Nephron progenitor cell (in vitro differentiated cells): Measurements from ENCODE around the gene LRIG1.

Experiments used
- DNase-seq: peaks from one replicate; pipeline ENCODE4 v3.0.0; 2021
- H3K27ac Mint-ChIP-seq: 2 replicates; pipeline ENCODE4 v1.8.0; 2021; ENCODE audit warnings: mild to moderate bottlenecking, moderate library complexity, mixed read lengths
- H3K27me3 Mint-ChIP-seq: 2 replicates; pipeline ENCODE4 v1.8.0; 2021; ENCODE audit warnings: mild to moderate bottlenecking, low read depth, mixed read lengths; ENCODE audit not compliant: poor library complexity
- H3K36me3 Mint-ChIP-seq: 2 replicates; pipeline ENCODE4 v1.8.0; 2021; ENCODE audit warnings: low read depth, mixed read lengths
- H3K4me1 Mint-ChIP-seq: 2 replicates; pipeline ENCODE4 v1.8.0; 2021; ENCODE audit warnings: mixed read lengths
- H3K4me3 Mint-ChIP-seq: 2 replicates; pipeline ENCODE4 v1.8.0; 2021; ENCODE audit warnings: mild to moderate bottlenecking, moderate library complexity, mixed read lengths
- H3K9me3 Mint-ChIP-seq: 2 replicates; pipeline ENCODE4 v1.8.0; 2021; ENCODE audit warnings: mild to moderate bottlenecking, moderate library complexity, mixed read lengths
- CTCF ChIP-seq: fragments of 200-600 bp; sonication (generic); IDR thresholded peaks from 2 replicates; pipeline ENCODE4 v1.5.0; 2021; ENCODE audit warnings: antibody characterized with exemption

The LRIG1 gene

GRCh38 chr3:66342717-66343356, 158.0 kb downstream of the LRIG1 start:
- TF ChIP-seq CTCF, result no peak
- H3K9me3 Mint-ChIP-seq, result peaks cover 13% of the 10 kb centered on the region
- H3K27ac Mint-ChIP-seq, result no peak overlapping the region
- peaks cover 17% of the 10 kb centered on the region for H3K36me3 Mint-ChIP-seq
- no peak for DNase-seq
- H3K4me1 Mint-ChIP-seq, result peaks cover 30% of the 10 kb centered on the region
- H3K27me3 Mint-ChIP-seq, result no peaks in the 10 kb centered on the region
- no peak overlapping the region for H3K4me3 Mint-ChIP-seq

GRCh38 chr3:66338927-66339326, 161.9 kb downstream of the LRIG1 start:
- no peaks in the 10 kb centered on the region for H3K27me3 Mint-ChIP-seq
- TF ChIP-seq CTCF, result no peak
- H3K4me3 Mint-ChIP-seq, result no peak overlapping the region
- H3K4me1 Mint-ChIP-seq, result peaks cover 11% of the 10 kb centered on the region
- no peak overlapping the region for H3K27ac Mint-ChIP-seq
- H3K36me3 Mint-ChIP-seq, result no peaks in the 10 kb centered on the region
- H3K9me3 Mint-ChIP-seq, result no peaks in the 10 kb centered on the region
- no peak for DNase-seq

GRCh38 chr3:66336333-66336766, 164.5 kb downstream of the LRIG1 start:
- no peak for DNase-seq

GRCh38 chr3:66335671-66336070, 165.2 kb downstream of the LRIG1 start:
- TF ChIP-seq CTCF, result no peak
- no peaks in the 10 kb centered on the region for H3K9me3 Mint-ChIP-seq
- H3K27ac Mint-ChIP-seq, result peak overlapping the region; percentile 3
- H3K4me3 Mint-ChIP-seq, result no peak overlapping the region
- H3K4me1 Mint-ChIP-seq, result no peaks in the 10 kb centered on the region
- peaks cover 10% of the 10 kb centered on the region for H3K36me3 Mint-ChIP-seq
- peaks cover 4% of the 10 kb centered on the region for H3K27me3 Mint-ChIP-seq
- DNase-seq, result no peak

More at GRCh38 chr3:66336333-66336766, 164.5 kb downstream of the LRIG1 start:
- no peaks in the 10 kb centered on the region for H3K4me1 Mint-ChIP-seq
- no peaks in the 10 kb centered on the region for H3K9me3 Mint-ChIP-seq
- peaks cover 10% of the 10 kb centered on the region for H3K36me3 Mint-ChIP-seq
- no peak overlapping the region for H3K27ac Mint-ChIP-seq
- peaks cover 4% of the 10 kb centered on the region for H3K27me3 Mint-ChIP-seq
- no peak for TF ChIP-seq CTCF
- no peak overlapping the region for H3K4me3 Mint-ChIP-seq
